HepG2 (cell line): ENCODE measurements around the gene CMTM4. TPM values are rescaled to one million over a fixed set of nuclear protein-coding genes. Genes with fewer than 3 reads are reported as not detected.

Source experiments
- CSRNP1 ChIP-seq: sonication (generic); formaldehyde crosslinking; IDR thresholded peaks from 2 replicates; pipeline ENCODE4 v1.8.1; 2023; ENCODE audit warnings: mild to moderate bottlenecking, missing genetic modification reagents
- HMG20A ChIP-seq: IDR thresholded peaks from 2 replicates; pipeline ENCODE4 v1.6.1; 2016; ENCODE audit warnings: borderline replicate concordance
- JARID2 ChIP-seq: sonication (generic); formaldehyde crosslinking; IDR thresholded peaks from 2 replicates; pipeline ENCODE4 v1.8.1; 2023; ENCODE audit warnings: missing genetic modification reagents, inconsistent platforms; ENCODE audit not compliant: insufficient replicate concordance
- KAT2B ChIP-seq: fragments of 150-350 bp; IDR thresholded peaks from 2 replicates; pipeline ENCODE4 v1.6.1; 2014; ENCODE audit warnings: low read depth, low read length, borderline replicate concordance
- PCBP1 ChIP-seq: fragments of 200-400 bp; formaldehyde crosslinking; IDR thresholded peaks from 2 replicates; pipeline ENCODE4 v1.6.1; 2017; ENCODE audit warnings: mild to moderate bottlenecking, low read depth, low read length, borderline replicate concordance
- ZBTB4 ChIP-seq: sonication (generic); formaldehyde crosslinking; IDR thresholded peaks from 2 replicates; pipeline ENCODE4 v1.4.0; 2020; ENCODE audit warnings: missing genetic modification reagents, mild to moderate bottlenecking, borderline replicate concordance
- ZNF816 ChIP-seq: sonication (generic); formaldehyde crosslinking; IDR thresholded peaks from 2 replicates; pipeline ENCODE4 v1.8.0; 2022; ENCODE audit warnings: missing genetic modification reagents, mild to moderate bottlenecking, borderline replicate concordance
- polyA plus RNA-seq, 8 experiments: library from polyadenylated mRNA; depleted of rRNA in 3 of 8; stranded (reverse) in 7 of 8; unstranded in 1 of 8; fragments of >200 nt; fragmentation: Illumina TruSeq in 4 of 8; extraction: Trizol in 4 of 8; gene quantifications; 2 replicates each; pipeline versions ENCODE4 v1.2.1 to v1.2.3, GENCODE V29; 2011 to 2016; ENCODE audit warnings: low read depth in 4 of 8, missing spikeins in 1 of 8, mixed read lengths in 1 of 8; ENCODE audit not compliant: insufficient read depth in 1 of 8
- total RNA-seq, 5 experiments: library from RNA; depleted of rRNA; stranded (reverse); fragments of >200 nt; fragmentation: Illumina TruSeq; extraction: Trizol; gene quantifications; 2 replicates each; pipeline ENCODE4 v1.2.3, GENCODE V29; 2016; ENCODE audit warnings: low read depth in 1 of 5

CMTM4 gene
- total and polyA plus RNA-seq, 2 of the 13 experiments (the other 11 are each of a cell fraction or from before 2014, with no cell fraction given) = 32.0 to 36.3 TPM

GRCh38 chr16:66652661-66653360 lies 43.7 kb downstream of the CMTM4 start (continued):
- no peak for TF ChIP-seq CSRNP1 (CRISPR knock-in tag)
- no peak for TF ChIP-seq PCBP1
- no peak for TF ChIP-seq ZBTB4 (CRISPR knock-in tag)
- no peak for TF ChIP-seq JARID2 (CRISPR knock-in tag)
- no peak for TF ChIP-seq ZNF816 (CRISPR knock-in tag)
- TF ChIP-seq HMG20A (CRISPR knock-in tag) = no peak
- TF ChIP-seq KAT2B = no peak
- TF ChIP-seq, all 625 proteins: peak for 0
